Vagina (tissue), 2 donors: ENCODE measurements around the gene GREB1.

ENCODE experiments used
- POLR2A ChIP-seq, 2 donors: fragments of 450-650 bp; IDR thresholded peaks; one replicate each; pipeline ENCODE4 v1.6.1; 2017; ENCODE audit warnings: antibody characterized with exemption in 2 of 2, mild to moderate bottlenecking in 2 of 2, moderate library complexity in 2 of 2
- POLR2AphosphoS5 ChIP-seq, 2 donors: sonication (generic); formaldehyde crosslinking; IDR thresholded peaks; one replicate each; pipeline ENCODE4 v1.9.0; 2017; ENCODE audit warnings: antibody characterized with exemption in 2 of 2, mild to moderate bottlenecking in 2 of 2, low read depth in 1 of 2; ENCODE audit not compliant: insufficient read depth in 1 of 2
- TF ChIP-seq, protein P1 (sequence below), 3 experiments: fragments of 450-650 bp in 2 of 3; fragments of 200-600 bp in 1 of 3; sonication (generic) in 1 of 3; IDR thresholded peaks; one replicate each; pipeline ENCODE4 v1.5.1; 2017 to 2019; ENCODE audit warnings: antibody characterized with exemption in 3 of 3, mild to moderate bottlenecking in 2 of 3, moderate library complexity in 2 of 3

DNA sequence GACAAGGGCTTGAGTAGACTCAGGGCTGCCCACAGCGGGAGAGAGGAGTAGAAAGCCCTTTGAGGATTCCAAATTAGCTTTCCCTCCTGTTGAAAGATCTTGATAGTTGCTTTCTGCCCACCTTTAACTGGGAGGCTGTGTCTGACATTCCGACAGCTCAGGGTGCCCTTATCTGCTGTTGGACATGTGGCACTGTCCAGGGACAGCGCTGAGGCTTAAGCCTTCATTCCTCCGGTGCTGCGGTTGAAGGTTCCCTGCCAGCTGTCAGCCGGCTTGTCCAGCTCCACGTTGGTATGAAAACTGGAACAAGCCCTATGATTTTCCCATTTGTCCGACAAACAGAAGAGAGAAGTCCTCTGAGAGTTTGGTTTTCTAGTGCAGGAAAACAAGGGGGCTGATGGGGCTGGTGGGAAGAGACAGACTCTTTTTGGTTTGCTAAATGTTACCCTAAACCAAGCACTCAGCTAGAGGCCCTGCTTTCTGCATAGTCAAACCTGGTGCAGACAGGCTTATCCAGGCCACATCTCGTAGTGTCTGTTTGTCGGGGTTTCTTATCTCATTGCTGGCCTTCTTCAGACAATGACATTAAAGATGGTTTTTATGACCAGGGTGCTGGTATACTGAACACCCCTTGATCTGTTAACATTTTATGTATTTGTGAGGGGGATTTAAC is 24.5 kb downstream of the GREB1 start:
- TF ChIP-seq, protein P1, sequence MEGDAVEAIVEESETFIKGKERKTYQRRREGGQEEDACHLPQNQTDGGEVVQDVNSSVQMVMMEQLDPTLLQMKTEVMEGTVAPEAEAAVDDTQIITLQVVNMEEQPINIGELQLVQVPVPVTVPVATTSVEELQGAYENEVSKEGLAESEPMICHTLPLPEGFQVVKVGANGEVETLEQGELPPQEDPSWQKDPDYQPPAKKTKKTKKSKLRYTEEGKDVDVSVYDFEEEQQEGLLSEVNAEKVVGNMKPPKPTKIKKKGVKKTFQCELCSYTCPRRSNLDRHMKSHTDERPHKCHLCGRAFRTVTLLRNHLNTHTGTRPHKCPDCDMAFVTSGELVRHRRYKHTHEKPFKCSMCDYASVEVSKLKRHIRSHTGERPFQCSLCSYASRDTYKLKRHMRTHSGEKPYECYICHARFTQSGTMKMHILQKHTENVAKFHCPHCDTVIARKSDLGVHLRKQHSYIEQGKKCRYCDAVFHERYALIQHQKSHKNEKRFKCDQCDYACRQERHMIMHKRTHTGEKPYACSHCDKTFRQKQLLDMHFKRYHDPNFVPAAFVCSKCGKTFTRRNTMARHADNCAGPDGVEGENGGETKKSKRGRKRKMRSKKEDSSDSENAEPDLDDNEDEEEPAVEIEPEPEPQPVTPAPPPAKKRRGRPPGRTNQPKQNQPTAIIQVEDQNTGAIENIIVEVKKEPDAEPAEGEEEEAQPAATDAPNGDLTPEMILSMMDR (IDR thresholded peaks at IDR 0.05): no peak
- TF ChIP-seq POLR2AphosphoS5 (IDR thresholded peaks at IDR 0.05; ENCODE audit: insufficient read depth in 1 of 2, low read depth in 1 of 2) (no peak), POLR2A (IDR thresholded peaks at IDR 0.05) (no peak)
